ENCODE data around the gene PWWP2A.
A peak's percentile ranks its signal among the peaks of the same experiment; 100 is the strongest.

Gene PWWP2A

DNA sequence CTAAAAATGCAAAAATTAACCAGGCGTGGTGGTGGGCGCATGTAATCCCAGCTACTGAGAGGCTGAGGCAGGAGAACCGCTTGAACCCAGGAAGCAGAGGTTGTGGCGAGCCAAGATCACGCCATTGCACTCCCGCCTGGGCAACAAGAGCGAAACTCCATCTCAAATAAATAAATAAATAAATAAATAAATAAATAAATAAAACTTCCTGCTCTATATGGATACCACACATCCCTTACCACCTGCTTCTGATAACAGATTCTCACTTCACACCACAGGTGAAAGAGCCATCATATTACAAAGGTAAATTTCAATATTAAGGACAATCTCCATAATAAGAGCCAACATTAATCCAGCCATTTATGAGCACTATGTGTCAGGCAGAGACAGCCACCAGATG is 9.4 kb upstream of the PWWP2A start:
- Histone ChIP-seq H3K4me3 (ENCODE audit: low read length, poor library complexity, severe bottlenecking) (no peak overlapping the region), H3K9me3 (ENCODE audit: insufficient read depth, low read depth, low read length) (no peaks in the 10 kb centered on the region), H3K9me2 (replicated peaks; ENCODE audit: low read depth, low read length) (no peaks in the 10 kb centered on the region), H3K9ac (ENCODE audit: low read depth, low read length, poor library complexity, severe bottlenecking) (no peak overlapping the region), H3F3A (ENCODE audit: low read depth) (no peaks in the 10 kb centered on the region), H3K27me3 (ENCODE audit: insufficient read depth, low read length, poor library complexity, severe bottlenecking) (no peaks in the 10 kb centered on the region), H3K36me3 (ENCODE audit: insufficient read depth, low read length) (no peaks in the 10 kb centered on the region), H4K20me1 (ENCODE audit: insufficient read depth, low read length, poor library complexity, severe bottlenecking) (no peaks in the 10 kb centered on the region), H2AFZ (ENCODE audit: low read length) (no peak overlapping the region), H3K4me2 (ENCODE audit: low read depth, low read length, poor library complexity, severe bottlenecking) (no peak overlapping the region), H3K4me1 (ENCODE audit: insufficient read depth, low read length, poor library complexity, severe bottlenecking) (no peaks in the 10 kb centered on the region), H3K79me2 (ENCODE audit: insufficient read depth, low read length) (no peaks in the 10 kb centered on the region)
- TF ChIP-seq EZH2phosphoT487 (IDR thresholded peaks at IDR 0.05; ENCODE audit: borderline replicate concordance) (no peak), CTCF (conservative IDR thresholded peaks at IDR 0.05; ENCODE audit: low read length) (no peak)

GRCh38 chr5:160119905-160120266 is 636 bp upstream of the PWWP2A start:
- Histone ChIP-seq H3K4me2 (ENCODE audit: low read depth, low read length, poor library complexity, severe bottlenecking) (peak overlapping the region; percentile 49), H3K9me3 (ENCODE audit: insufficient read depth, low read depth, low read length) (no peaks in the 10 kb centered on the region), H3F3A (ENCODE audit: low read depth) (no peaks in the 10 kb centered on the region), H3K9ac (ENCODE audit: low read depth, low read length, poor library complexity, severe bottlenecking) (no peak overlapping the region), H3K79me2 (ENCODE audit: insufficient read depth, low read length) (peaks cover 25% of the 10 kb centered on the region), H4K20me1 (ENCODE audit: insufficient read depth, low read length, poor library complexity, severe bottlenecking) (peaks cover 9% of the 10 kb centered on the region), H2AFZ (ENCODE audit: low read length) (peak overlapping the region; percentile 44), H3K9me2 (replicated peaks; ENCODE audit: low read depth, low read length) (no peaks in the 10 kb centered on the region), H3K4me3 (ENCODE audit: low read length, poor library complexity, severe bottlenecking) (peak overlapping the region; percentile 64), H3K4me1 (ENCODE audit: insufficient read depth, low read length, poor library complexity, severe bottlenecking) (peaks cover 5% of the 10 kb centered on the region), H3K27me3 (ENCODE audit: insufficient read depth, low read length, poor library complexity, severe bottlenecking) (no peaks in the 10 kb centered on the region), H3K36me3 (ENCODE audit: insufficient read depth, low read length) (no peaks in the 10 kb centered on the region)
- TF ChIP-seq CTCF (conservative IDR thresholded peaks at IDR 0.05; ENCODE audit: low read length) (no peak), EZH2phosphoT487 (IDR thresholded peaks at IDR 0.05; ENCODE audit: borderline replicate concordance) (no peak)

GRCh38 chr5:160118349-160119141 is 705 bp downstream of the PWWP2A start:
- Histone ChIP-seq H3K9me3 (ENCODE audit: insufficient read depth, low read depth, low read length) (no peaks in the 10 kb centered on the region), H3K4me2 (ENCODE audit: low read depth, low read length, poor library complexity, severe bottlenecking) (peak overlapping the region; percentile 79), H3K9ac (ENCODE audit: low read depth, low read length, poor library complexity, severe bottlenecking) (peak overlapping the region; percentile 82), H3K4me3 (ENCODE audit: low read length, poor library complexity, severe bottlenecking) (peak overlapping the region; percentile 83), H2AFZ (ENCODE audit: low read length) (peak overlapping the region; percentile 67), H3K36me3 (ENCODE audit: insufficient read depth, low read length) (no peaks in the 10 kb centered on the region), H3K4me1 (ENCODE audit: insufficient read depth, low read length, poor library complexity, severe bottlenecking) (peaks cover 5% of the 10 kb centered on the region), H3K9me2 (replicated peaks; ENCODE audit: low read depth, low read length) (no peaks in the 10 kb centered on the region), H3F3A (ENCODE audit: low read depth) (no peaks in the 10 kb centered on the region), H3K79me2 (ENCODE audit: insufficient read depth, low read length) (peaks cover 25% of the 10 kb centered on the region), H3K27me3 (ENCODE audit: insufficient read depth, low read length, poor library complexity, severe bottlenecking) (no peaks in the 10 kb centered on the region), H4K20me1 (ENCODE audit: insufficient read depth, low read length, poor library complexity, severe bottlenecking) (peaks cover 9% of the 10 kb centered on the region)
- TF ChIP-seq CTCF (conservative IDR thresholded peaks at IDR 0.05; ENCODE audit: low read length) = no peak
- no peak for TF ChIP-seq EZH2phosphoT487 (IDR thresholded peaks at IDR 0.05; ENCODE audit: borderline replicate concordance)
